Breast epithelium (tissue), 4 donors: ENCODE data around the gene FAM163B. TPM values are rescaled to one million over a fixed set of nuclear protein-coding genes. Genes with fewer than 3 reads are reported as not detected.

Experiments
- DNase-seq, 2 donors: peaks; one replicate each; pipeline ENCODE4 v3.0.0-alpha.2; 2019; ENCODE audit warnings: low spot score in 2 of 2
- H3K27ac ChIP-seq, 2 donors: fragments of 200-600 bp; sonication (generic) in 1 of 2; one replicate each; pipeline ENCODE4 v1.5.1; 2016 to 2019; ENCODE audit warnings: mild to moderate bottlenecking in 1 of 2
- H3K27me3 ChIP-seq, 2 donors: fragments of 200-600 bp; sonication (generic) in 1 of 2; one replicate each; pipeline versions ENCODE4 v1.5.1 to v1.6.0; 2017 to 2019; ENCODE audit warnings: control low read depth in 1 of 2, mild to moderate bottlenecking in 1 of 2
- H3K36me3 ChIP-seq: fragments of 200-600 bp; one replicate; pipeline ENCODE4 v1.5.1; 2019
- H3K4me1 ChIP-seq, 2 donors: fragments of 200-600 bp; sonication (generic); one replicate each; pipeline ENCODE4 v1.5.1; 2016 to 2019; ENCODE audit warnings: control low read depth in 1 of 2
- H3K4me3 ChIP-seq, 3 donors: fragments of 200-600 bp; sonication (generic); 1 replicate in 2 of 3; 2 replicates in 1 of 3; pipeline ENCODE4 v1.5.1; 2016 to 2019; ENCODE audit warnings: mild to moderate bottlenecking in 3 of 3, moderate library complexity in 2 of 3
- H3K9me3 ChIP-seq, 2 donors: fragments of 200-600 bp; sonication (generic) in 1 of 2; one replicate each; pipeline ENCODE4 v1.5.1; 2016 to 2019; ENCODE audit warnings: control low read depth in 1 of 2
- POLR2A ChIP-seq: fragments of 450-650 bp; IDR thresholded peaks from one replicate; pipeline ENCODE4 v1.6.1; 2016; ENCODE audit warnings: antibody characterized with exemption, mild to moderate bottlenecking, moderate library complexity
- POLR2AphosphoS5 ChIP-seq, 3 donors: sonication (generic); formaldehyde crosslinking; IDR thresholded peaks; one replicate each; pipeline ENCODE4 v1.6.1; 2017; ENCODE audit warnings: antibody characterized with exemption in 3 of 3
- intact Hi-C: fragments of 100-400 bp; cut with DNase I; formaldehyde crosslinking; loops from one replicate; pipeline ENCODE4 v1.15.1; 2023; ENCODE audit warnings: low total_unique reads
- total RNA-seq, 3 donors: library from RNA; depleted of rRNA; stranded (reverse); fragments of >200 nt; gene quantifications; one replicate each; pipeline ENCODE4 v1.1.0, GENCODE V29; 2016
- TF ChIP-seq, protein P1 (sequence below), 3 donors: fragments of 450-650 bp; IDR thresholded peaks; one replicate each; pipeline ENCODE4 v1.5.1; 2016 to 2017; ENCODE audit warnings: antibody characterized with exemption in 3 of 3, mild to moderate bottlenecking in 3 of 3, moderate library complexity in 3 of 3

The FAM163B gene
- total RNA-seq, 3 donors from 2014 or later = not detected

DNA sequence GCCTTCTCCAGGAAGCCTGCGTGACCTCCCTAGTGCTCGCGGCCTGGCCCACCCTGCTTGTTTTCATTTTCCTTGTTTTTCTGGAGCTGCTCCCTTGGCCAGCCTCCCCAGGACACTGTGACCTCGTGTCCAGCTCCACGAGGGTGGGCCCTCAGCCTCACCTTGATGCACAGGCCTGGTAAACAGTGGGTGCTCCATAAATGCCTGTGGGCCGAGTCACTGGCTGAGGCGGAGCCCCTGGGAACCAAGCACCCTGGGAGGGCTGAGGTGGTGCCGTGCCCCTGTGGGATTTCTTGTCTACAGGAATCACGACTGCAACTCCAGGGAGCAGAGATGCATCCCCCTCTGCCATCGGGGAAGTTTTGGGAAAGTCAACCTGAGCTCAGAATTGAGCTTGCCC lies 17.2 kb downstream of the FAM163B start:
- peaks cover 0 to 50% of the 10 kb centered on the region in 2 donors for H3K27me3 ChIP-seq
- no peak overlapping the region for H3K27ac ChIP-seq
- H3K36me3 ChIP-seq = no peaks in the 10 kb centered on the region
- TF ChIP-seq, protein P1, sequence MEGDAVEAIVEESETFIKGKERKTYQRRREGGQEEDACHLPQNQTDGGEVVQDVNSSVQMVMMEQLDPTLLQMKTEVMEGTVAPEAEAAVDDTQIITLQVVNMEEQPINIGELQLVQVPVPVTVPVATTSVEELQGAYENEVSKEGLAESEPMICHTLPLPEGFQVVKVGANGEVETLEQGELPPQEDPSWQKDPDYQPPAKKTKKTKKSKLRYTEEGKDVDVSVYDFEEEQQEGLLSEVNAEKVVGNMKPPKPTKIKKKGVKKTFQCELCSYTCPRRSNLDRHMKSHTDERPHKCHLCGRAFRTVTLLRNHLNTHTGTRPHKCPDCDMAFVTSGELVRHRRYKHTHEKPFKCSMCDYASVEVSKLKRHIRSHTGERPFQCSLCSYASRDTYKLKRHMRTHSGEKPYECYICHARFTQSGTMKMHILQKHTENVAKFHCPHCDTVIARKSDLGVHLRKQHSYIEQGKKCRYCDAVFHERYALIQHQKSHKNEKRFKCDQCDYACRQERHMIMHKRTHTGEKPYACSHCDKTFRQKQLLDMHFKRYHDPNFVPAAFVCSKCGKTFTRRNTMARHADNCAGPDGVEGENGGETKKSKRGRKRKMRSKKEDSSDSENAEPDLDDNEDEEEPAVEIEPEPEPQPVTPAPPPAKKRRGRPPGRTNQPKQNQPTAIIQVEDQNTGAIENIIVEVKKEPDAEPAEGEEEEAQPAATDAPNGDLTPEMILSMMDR (IDR thresholded peaks at IDR 0.05) = no peak
- TF ChIP-seq POLR2AphosphoS5 (IDR thresholded peaks at IDR 0.05) = no peak
- TF ChIP-seq POLR2A = no peak
- H3K4me1 ChIP-seq = no peaks in the 10 kb centered on the region
- peaks cover 8% of the 10 kb centered on the region in 2 donors for H3K9me3 ChIP-seq
- H3K4me3 ChIP-seq = no peak overlapping the region
- intact Hi-C loops = no loop called here
- no peak for DNase-seq

DNA sequence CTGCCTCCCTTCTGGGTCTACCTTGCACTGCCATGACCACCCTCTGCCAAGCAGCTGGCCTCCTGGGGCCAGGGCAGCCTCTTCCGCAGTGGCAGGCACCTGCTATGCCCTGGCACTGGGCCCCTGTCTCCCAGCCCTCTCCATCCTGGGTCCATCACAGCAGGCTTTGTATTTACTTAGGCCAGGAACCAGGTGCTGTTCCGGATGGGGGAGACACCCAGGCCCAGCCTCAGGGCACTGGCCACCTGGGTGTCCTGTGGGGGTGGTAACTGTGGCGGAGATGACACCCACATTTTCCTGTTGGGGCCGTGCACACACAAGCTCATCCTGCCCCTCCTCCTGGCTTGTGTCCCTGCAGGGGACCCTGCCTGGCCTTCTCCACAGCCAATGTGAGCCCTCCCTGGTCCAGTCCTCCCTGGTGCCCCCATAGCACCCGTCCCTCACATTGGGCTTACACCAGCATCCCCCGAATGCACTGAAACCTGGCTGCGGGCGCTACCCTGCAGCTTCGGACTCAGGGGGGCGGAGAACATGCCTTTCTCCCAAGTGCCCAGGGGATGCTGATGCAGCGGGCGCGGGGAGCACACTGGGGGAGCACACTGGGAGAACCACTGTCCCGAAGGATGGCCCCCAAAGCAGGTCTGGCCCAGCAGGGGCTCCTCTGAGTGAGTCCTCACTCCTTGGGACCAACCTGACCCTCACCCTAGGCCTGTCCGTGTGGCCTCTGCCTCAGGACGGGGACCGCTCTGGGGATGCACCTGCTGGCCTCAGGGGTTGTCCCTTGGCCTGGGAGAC lies 17.9 kb downstream of the FAM163B start:
- intact Hi-C loops = no loop called here
- Histone ChIP-seq H3K4me3 (no peak overlapping the region), H3K36me3 (no peaks in the 10 kb centered on the region), H3K27me3 (peaks cover 0 to 57% of the 10 kb centered on the region in 2 donors), H3K4me1 (no peaks in the 10 kb centered on the region), H3K9me3 (peaks cover under 1 to 1% of the 10 kb centered on the region in 2 donors), H3K27ac (no peak overlapping the region)
- no peak for DNase-seq
- TF ChIP-seq, protein P1 (IDR thresholded peaks at IDR 0.05) = no peak
- TF ChIP-seq POLR2AphosphoS5 (IDR thresholded peaks at IDR 0.05) = no peak
- TF ChIP-seq POLR2A = no peak

DNA sequence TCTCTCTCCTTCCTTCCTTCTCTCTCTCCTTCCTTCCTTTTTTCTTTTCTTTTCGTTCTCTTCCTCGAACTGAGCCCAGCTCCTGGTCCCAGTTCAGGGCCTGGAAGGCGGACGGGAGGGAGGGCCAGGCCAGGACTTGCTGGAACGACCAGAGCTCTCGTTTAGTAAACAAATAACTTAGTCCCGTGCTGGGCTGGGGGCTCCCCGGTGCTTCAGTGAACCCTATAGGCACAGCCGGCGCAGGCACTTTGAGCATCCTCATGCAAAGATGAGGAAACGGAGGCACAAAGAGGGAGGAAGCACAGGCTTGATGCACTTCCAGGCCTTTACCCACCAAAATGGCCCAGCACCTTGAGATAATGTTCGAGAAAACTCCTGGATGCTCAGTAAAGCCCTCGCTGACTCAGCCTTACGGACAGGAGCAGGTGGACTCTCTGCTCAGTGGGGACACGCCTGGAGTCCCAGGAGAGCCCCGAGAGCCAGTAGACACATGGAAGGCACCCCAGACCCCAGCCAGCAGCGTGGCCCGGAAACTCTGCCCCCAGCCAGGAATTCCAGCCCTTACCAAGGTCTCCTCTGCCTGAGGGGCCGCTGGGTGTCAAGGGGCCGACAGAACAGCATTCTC lies 18.8 kb downstream of the FAM163B start:
- intact Hi-C loops = no loop called here
- DNase-seq = no peak
- H3K36me3 ChIP-seq = no peaks in the 10 kb centered on the region
- H3K4me3 ChIP-seq = no peak overlapping the region
- no peaks in the 10 kb centered on the region for H3K9me3 ChIP-seq
- H3K27me3 ChIP-seq = peaks cover 4 to 59% of the 10 kb centered on the region in 2 donors
- no peaks in the 10 kb centered on the region for H3K4me1 ChIP-seq
- no peak for TF ChIP-seq POLR2A
- TF ChIP-seq, protein P1 (IDR thresholded peaks at IDR 0.05) = no peak
- TF ChIP-seq POLR2AphosphoS5 (IDR thresholded peaks at IDR 0.05) = no peak
- no peak overlapping the region for H3K27ac ChIP-seq

DNA sequence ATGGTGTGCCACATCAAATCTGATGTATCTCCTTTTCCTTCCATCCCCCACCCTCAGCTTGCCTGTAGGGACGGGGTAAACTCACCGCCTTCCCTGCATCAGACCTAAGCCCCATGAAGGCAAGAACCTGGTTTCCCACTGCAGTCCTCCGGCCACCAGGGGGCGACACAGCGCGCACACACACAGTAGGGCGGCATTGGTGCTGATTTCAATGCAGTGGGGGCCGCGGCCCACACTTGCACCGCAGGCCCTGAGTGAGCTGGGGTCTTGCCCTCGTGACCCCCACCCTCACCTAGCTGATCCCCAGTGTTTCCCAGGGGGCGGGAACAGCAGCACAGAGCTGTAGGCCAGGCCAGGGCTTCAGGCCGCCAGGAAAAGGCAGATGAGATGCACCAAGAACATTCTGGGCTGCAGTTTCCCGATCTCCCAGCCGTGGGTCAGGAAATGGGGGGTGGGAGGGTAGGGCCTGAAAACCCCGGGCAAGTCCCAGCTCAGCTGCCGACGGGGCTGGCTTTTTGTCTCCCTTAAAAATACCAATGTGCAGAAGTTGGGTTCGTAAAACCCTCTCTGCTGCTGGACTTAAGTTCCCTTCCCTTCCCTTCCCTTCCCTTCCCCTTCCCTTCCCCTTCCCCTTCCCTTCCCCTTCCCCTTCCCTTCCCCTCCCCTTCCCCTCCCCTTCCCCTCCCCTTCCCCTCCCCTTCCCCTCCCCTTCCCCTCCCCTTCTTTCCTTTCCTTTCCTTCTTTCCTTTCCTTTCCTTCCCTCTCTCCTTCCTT lies 19.5 kb downstream of the FAM163B start:
- Histone ChIP-seq H3K4me3 (no peak overlapping the region), H3K27ac (no peak overlapping the region), H3K36me3 (no peaks in the 10 kb centered on the region), H3K27me3 (peaks cover 4 to 65% of the 10 kb centered on the region in 2 donors), H3K9me3 (no peaks in the 10 kb centered on the region), H3K4me1 (no peaks in the 10 kb centered on the region)
- DNase-seq = no peak
- TF ChIP-seq, protein P1 (IDR thresholded peaks at IDR 0.05) = no peak
- no peak for TF ChIP-seq POLR2A
- no peak for TF ChIP-seq POLR2AphosphoS5 (IDR thresholded peaks at IDR 0.05)
- intact Hi-C loops = no loop called here
